NCI-H1417 (cell line): ENCODE results near the gene FGF5.
"Not testable (repeated sequence)": the region's sequence is repeated elsewhere in the genome, so short reads cannot be mapped to it uniquely, and the experiment has no call there.

Experiments
- DNase-seq, 3 experiments: peaks; one replicate each; lab custom pipeline; 2025; lab: John Stamatoyannopoulos, UW

FGF5 gene

GRCh38 chr4:80254114-80254513, 12.3 kb upstream of the FGF5 start:
- DNase-seq, result no peak

- peak in 1 of 3 experiments; percentile 48 for DNase-seq
These were observed 11.0 kb upstream of the FGF5 start for GRCh38 chr4:80255329-80256095.

GRCh38 chr4:80257851-80258250, 8.6 kb upstream of the FGF5 start:
- DNase-seq, result peak in 1 of 3 experiments; percentile 45

GRCh38 chr4:80259012-80259411, 7.5 kb upstream of the FGF5 start:
- peak; percentile 57 to 95 (median 79) for DNase-seq

GRCh38 chr4:80259817-80260216, 6.6 kb upstream of the FGF5 start:
- DNase-seq, result peak in 1 of 3 experiments; percentile 46

- no peak for DNase-seq
These were observed 4.4 kb upstream of the FGF5 start for GRCh38 chr4:80261989-80262600.

GRCh38 chr4:80263541-80264351, 2.7 kb upstream of the FGF5 start:
- no peak for DNase-seq

GRCh38 chr4:80264352-80264647, 2.2 kb upstream of the FGF5 start:
- no peak for DNase-seq

- DNase-seq, result peak in 1 of 3 experiments; percentile 23
These were observed 1.6 kb upstream of the FGF5 start for GRCh38 chr4:80264825-80265224.

GRCh38 chr4:80265571-80266252, 752 bp upstream of the FGF5 start:
- DNase-seq, result peak in 2 of 3 experiments; percentile 51 to 72

GRCh38 chr4:80266902-80267380, 477 bp downstream of the FGF5 start:
- no peak for DNase-seq

- DNase-seq, result no peak
These were observed 1.8 kb downstream of the FGF5 start for GRCh38 chr4:80268081-80268823.

- DNase-seq, result no peak
These were observed 2.5 kb downstream of the FGF5 start for GRCh38 chr4:80268936-80269335.

GRCh38 chr4:80270321-80270720, 3.9 kb downstream of the FGF5 start:
- DNase-seq, result no peak

GRCh38 chr4:80270868-80271267, 4.4 kb downstream of the FGF5 start:
- DNase-seq, result no peak

- DNase-seq, result no peak
These were observed 5.3 kb downstream of the FGF5 start for GRCh38 chr4:80271801-80272200.

- no peak for DNase-seq
These were observed 10.5 kb downstream of the FGF5 start for GRCh38 chr4:80276931-80277330.

- no peak for DNase-seq
These were observed 13.3 kb downstream of the FGF5 start for GRCh38 chr4:80279751-80280150.

- no peak for DNase-seq
These were observed 20.0 kb downstream of the FGF5 start for GRCh38 chr4:80286451-80286850.

GRCh38 chr4:80290665-80291064, 24.2 kb downstream of the FGF5 start:
- not testable (repeated sequence) for DNase-seq

GRCh38 chr4:80294206-80294605, 27.7 kb downstream of the FGF5 start:
- DNase-seq, result no peak
